ENCODE measurements around the gene FRG2B.
"Not testable (repeated sequence)": the region's sequence is repeated elsewhere in the genome, so short reads cannot be mapped to it uniquely, and the experiment has no call there.

DNA sequence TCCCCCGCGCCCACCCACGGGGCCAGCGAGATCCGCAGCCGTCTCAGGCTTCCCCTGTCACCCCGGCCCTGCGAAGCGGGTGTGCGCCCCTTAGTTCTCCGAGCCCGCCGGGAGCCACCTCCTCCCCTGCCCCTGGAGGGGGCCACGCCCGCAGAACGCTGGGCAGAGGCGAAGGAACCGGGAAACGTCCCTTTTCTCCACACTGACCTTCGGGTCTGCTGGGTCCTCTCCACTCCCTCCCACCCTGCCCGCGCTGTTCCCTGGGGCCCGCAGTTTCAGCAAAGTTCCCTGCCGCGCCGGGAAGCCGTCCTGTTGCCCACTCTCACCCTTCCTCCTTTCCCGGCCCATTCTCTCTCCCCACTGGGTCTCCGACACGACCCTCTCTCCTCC is 11.2 kb upstream of the FRG2B start:
- not testable (repeated sequence) for TF ChIP-seq EZH2phosphoT487 (conservative IDR thresholded peaks at IDR 0.05; ENCODE audit: low read length)
- TF ChIP-seq, protein P1, sequence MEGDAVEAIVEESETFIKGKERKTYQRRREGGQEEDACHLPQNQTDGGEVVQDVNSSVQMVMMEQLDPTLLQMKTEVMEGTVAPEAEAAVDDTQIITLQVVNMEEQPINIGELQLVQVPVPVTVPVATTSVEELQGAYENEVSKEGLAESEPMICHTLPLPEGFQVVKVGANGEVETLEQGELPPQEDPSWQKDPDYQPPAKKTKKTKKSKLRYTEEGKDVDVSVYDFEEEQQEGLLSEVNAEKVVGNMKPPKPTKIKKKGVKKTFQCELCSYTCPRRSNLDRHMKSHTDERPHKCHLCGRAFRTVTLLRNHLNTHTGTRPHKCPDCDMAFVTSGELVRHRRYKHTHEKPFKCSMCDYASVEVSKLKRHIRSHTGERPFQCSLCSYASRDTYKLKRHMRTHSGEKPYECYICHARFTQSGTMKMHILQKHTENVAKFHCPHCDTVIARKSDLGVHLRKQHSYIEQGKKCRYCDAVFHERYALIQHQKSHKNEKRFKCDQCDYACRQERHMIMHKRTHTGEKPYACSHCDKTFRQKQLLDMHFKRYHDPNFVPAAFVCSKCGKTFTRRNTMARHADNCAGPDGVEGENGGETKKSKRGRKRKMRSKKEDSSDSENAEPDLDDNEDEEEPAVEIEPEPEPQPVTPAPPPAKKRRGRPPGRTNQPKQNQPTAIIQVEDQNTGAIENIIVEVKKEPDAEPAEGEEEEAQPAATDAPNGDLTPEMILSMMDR (IDR thresholded peaks at IDR 0.05; ENCODE audit: insufficient read depth, low read length, poor library complexity, severe bottlenecking): not testable (repeated sequence)
